Measurements from ENCODE around the gene CPNE4. TPM values are rescaled to one million over a fixed set of nuclear protein-coding genes. Genes with fewer than 3 reads are reported as not detected.

The CPNE4 gene
- total RNA-seq, 4 donors from 2014 or later, result 0.10 to 0.25 (median 0.16) TPM; not detected in 1

- DNase-seq (ENCODE audit: low spot score in 2 of 2), result no peak
- TF ChIP-seq, protein P1, sequence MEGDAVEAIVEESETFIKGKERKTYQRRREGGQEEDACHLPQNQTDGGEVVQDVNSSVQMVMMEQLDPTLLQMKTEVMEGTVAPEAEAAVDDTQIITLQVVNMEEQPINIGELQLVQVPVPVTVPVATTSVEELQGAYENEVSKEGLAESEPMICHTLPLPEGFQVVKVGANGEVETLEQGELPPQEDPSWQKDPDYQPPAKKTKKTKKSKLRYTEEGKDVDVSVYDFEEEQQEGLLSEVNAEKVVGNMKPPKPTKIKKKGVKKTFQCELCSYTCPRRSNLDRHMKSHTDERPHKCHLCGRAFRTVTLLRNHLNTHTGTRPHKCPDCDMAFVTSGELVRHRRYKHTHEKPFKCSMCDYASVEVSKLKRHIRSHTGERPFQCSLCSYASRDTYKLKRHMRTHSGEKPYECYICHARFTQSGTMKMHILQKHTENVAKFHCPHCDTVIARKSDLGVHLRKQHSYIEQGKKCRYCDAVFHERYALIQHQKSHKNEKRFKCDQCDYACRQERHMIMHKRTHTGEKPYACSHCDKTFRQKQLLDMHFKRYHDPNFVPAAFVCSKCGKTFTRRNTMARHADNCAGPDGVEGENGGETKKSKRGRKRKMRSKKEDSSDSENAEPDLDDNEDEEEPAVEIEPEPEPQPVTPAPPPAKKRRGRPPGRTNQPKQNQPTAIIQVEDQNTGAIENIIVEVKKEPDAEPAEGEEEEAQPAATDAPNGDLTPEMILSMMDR (IDR thresholded peaks at IDR 0.05), result no peak
- no peak for TF ChIP-seq POLR2A (IDR thresholded peaks at IDR 0.05)
- intact Hi-C loops (cut with DNase I; ENCODE audit: low total_unique reads), result no loop called here
- H3K4me3 ChIP-seq (ENCODE audit: low read depth, poor library complexity, severe bottlenecking), result no peak overlapping the region
Measured at GRCh38 chr3:131743126-131743525, 291.7 kb downstream of the CPNE4 start.

- 31 to 46% methylated on average over 1 of the region's 1 CpG for WGBS, 2 donors
- intact Hi-C loops (cut with DNase I; ENCODE audit: low total_unique reads), result no loop called here
- H3K4me3 ChIP-seq (ENCODE audit: low read depth, poor library complexity, severe bottlenecking), result no peak overlapping the region
- TF ChIP-seq, protein P1 (IDR thresholded peaks at IDR 0.05), result no peak
- TF ChIP-seq POLR2A (IDR thresholded peaks at IDR 0.05), result no peak
- no peak for DNase-seq (ENCODE audit: low spot score in 2 of 2)
Measured at GRCh38 chr3:131739211-131739610, 295.6 kb downstream of the CPNE4 start.

GRCh38 chr3:131738095-131738494, 296.7 kb downstream of the CPNE4 start:
- intact Hi-C loops (cut with DNase I; ENCODE audit: low total_unique reads), result no loop called here
- TF ChIP-seq, protein P1 (IDR thresholded peaks at IDR 0.05), result no peak
- DNase-seq (ENCODE audit: low spot score in 2 of 2), result no peak
- no peak overlapping the region for H3K4me3 ChIP-seq (ENCODE audit: low read depth, poor library complexity, severe bottlenecking)
- 57 to 62% methylated on average over 2 of the region's 2 CpGs for WGBS, 2 donors

DNA sequence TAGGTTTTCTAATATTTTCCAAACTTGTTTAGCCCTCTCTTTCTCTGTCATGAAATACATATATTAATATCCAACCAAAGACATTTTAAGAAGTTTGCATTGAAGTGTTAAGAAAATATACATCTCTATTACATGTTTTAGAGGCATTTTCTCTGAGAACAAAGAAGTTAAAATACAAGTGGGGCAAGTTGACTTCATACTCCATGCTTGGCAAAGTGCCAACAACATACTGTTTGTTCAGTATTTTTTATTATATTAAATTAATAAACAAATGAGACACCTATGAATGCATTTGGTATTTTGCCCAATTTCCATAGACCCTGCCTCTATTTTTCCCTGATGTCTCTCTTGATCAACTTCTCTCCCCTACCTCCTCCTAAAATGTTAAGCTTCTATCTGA, 299.3 kb downstream of the CPNE4 start:
- TF ChIP-seq, protein P1 (IDR thresholded peaks at IDR 0.05), result no peak
- TF ChIP-seq POLR2A (IDR thresholded peaks at IDR 0.05), result no peak
- no peak overlapping the region for H3K4me3 ChIP-seq (ENCODE audit: low read depth, poor library complexity, severe bottlenecking)
- intact Hi-C loops (cut with DNase I; ENCODE audit: low total_unique reads), result no loop called here
- DNase-seq (ENCODE audit: low spot score in 2 of 2), result no peak

DNA sequence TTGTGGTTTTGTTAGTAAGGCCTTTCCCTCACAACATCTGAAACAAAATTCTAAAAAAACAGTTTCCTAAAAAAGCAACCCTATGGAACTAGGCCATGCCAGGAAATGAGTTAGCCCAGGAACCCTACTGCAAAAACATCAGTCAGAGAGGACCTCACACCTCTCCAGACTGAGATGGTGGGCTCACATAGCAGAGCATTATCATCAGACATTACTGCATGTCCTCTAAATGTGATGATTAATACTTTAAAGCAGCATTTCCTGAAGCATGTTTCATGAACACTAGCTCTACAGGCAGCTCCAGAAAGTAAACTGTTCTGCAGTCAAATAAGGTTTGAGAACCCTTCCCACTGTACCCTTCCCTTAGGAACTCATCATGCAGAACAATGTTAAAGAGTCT, 299.7 kb downstream of the CPNE4 start:
- no peak for DNase-seq (ENCODE audit: low spot score in 2 of 2)
- TF ChIP-seq POLR2A (IDR thresholded peaks at IDR 0.05), result no peak
- TF ChIP-seq, protein P1 (IDR thresholded peaks at IDR 0.05), result no peak
- intact Hi-C loops (cut with DNase I; ENCODE audit: low total_unique reads), result no loop called here
- no peak overlapping the region for H3K4me3 ChIP-seq (ENCODE audit: low read depth, poor library complexity, severe bottlenecking)

- whole genome bisulfite sequencing, 2 donors, result 66 to 70% methylated on average over 5 of the region's 5 CpGs
- TF ChIP-seq POLR2A (IDR thresholded peaks at IDR 0.05), result no peak
- TF ChIP-seq, protein P1 (IDR thresholded peaks at IDR 0.05), result no peak
- intact Hi-C loops (cut with DNase I; ENCODE audit: low total_unique reads), result no loop called here
- no peak overlapping the region for H3K4me3 ChIP-seq (ENCODE audit: low read depth, poor library complexity, severe bottlenecking)
- no peak for DNase-seq (ENCODE audit: low spot score in 2 of 2)
Measured at GRCh38 chr3:131733086-131733841, 301.6 kb downstream of the CPNE4 start.
